Measurements from ENCODE around the gene RASA2.

DNA sequence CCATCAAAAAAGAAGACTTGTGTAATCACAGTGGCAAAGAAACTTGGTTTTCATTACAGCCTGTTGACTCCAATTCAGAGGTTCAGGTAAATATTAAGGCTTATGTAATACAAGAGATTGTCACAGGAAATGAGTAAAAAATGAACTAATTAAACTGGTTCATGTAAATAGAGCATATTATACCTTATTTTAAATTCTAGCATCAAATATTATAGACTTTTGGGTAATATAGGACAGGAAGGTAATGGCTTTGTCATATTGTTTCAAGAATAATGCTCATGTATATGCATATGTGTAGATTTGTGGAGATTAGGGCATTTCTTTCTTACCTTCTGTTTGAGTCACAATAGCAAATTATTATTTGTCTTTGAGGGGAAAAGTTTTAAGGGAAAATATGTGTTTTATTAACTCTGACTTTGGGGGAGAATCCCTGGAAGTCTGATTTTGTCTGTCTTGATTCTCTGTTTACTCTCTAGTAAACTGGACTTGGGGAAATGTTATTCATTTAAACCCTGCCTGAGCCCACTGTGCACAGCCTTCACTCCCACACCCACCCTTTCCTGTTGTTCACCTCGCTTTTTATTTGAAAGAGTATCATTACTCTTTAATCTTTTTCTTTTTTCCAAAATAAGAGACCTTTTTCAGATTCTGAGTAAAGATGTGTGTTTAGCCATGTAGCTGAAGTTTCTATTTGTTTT, 43.0 kb downstream of the RASA2 start:
- TF ChIP-seq NRF1 (IDR thresholded peaks at IDR 0.05; ENCODE audit: low read depth, low read length), result no peak
- TF ChIP-seq RAD21 (IDR thresholded peaks at IDR 0.05 in 1 of 2, conservative IDR thresholded peaks at IDR 0.05 in 1 of 2; ENCODE audit: low read depth in 2 of 2, low read length in 2 of 2), result no peak
- no peak for TF ChIP-seq YY1 (IDR thresholded peaks at IDR 0.05; ENCODE audit: low read depth, low read length)
- TF ChIP-seq, protein P1, sequence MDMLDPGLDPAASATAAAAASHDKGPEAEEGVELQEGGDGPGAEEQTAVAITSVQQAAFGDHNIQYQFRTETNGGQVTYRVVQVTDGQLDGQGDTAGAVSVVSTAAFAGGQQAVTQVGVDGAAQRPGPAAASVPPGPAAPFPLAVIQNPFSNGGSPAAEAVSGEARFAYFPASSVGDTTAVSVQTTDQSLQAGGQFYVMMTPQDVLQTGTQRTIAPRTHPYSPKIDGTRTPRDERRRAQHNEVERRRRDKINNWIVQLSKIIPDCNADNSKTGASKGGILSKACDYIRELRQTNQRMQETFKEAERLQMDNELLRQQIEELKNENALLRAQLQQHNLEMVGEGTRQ (IDR thresholded peaks at IDR 0.05; ENCODE audit: low read length), result no peak
- no peak for TF ChIP-seq SP4 (IDR thresholded peaks at IDR 0.05; ENCODE audit: low read length)
- TF ChIP-seq, protein P2, sequence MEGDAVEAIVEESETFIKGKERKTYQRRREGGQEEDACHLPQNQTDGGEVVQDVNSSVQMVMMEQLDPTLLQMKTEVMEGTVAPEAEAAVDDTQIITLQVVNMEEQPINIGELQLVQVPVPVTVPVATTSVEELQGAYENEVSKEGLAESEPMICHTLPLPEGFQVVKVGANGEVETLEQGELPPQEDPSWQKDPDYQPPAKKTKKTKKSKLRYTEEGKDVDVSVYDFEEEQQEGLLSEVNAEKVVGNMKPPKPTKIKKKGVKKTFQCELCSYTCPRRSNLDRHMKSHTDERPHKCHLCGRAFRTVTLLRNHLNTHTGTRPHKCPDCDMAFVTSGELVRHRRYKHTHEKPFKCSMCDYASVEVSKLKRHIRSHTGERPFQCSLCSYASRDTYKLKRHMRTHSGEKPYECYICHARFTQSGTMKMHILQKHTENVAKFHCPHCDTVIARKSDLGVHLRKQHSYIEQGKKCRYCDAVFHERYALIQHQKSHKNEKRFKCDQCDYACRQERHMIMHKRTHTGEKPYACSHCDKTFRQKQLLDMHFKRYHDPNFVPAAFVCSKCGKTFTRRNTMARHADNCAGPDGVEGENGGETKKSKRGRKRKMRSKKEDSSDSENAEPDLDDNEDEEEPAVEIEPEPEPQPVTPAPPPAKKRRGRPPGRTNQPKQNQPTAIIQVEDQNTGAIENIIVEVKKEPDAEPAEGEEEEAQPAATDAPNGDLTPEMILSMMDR (IDR thresholded peaks at IDR 0.05; ENCODE audit: control extremely low read depth in 1 of 3, insufficient read depth in 1 of 3, low read depth in 1 of 3, low read length in 3 of 3), result no peak
- no peak for TF ChIP-seq HDAC6 (IDR thresholded peaks at IDR 0.05; ENCODE audit: low read depth, low read length)
- no peak for TF ChIP-seq EGR1 (IDR thresholded peaks at IDR 0.05; ENCODE audit: borderline replicate concordance, low read depth, low read length)

All from H1 (cell line).